Gastrocnemius medialis (tissue), 4 donors: ENCODE measurements around the gene TALDO1.

Source experiments
- CTCF ChIP-seq, 5 experiments: fragments of 450-650 bp in 3 of 5; fragments of 200-600 bp in 2 of 5; sonication (generic) in 2 of 5; IDR thresholded peaks in 4 of 5; conservative IDR thresholded peaks in 1 of 5; 1 replicate in 4 of 5; 2 replicates in 1 of 5; pipeline ENCODE4 v1.5.1; 2016 to 2019; ENCODE audit warnings: antibody characterized with exemption in 5 of 5, mild to moderate bottlenecking in 3 of 5, moderate library complexity in 3 of 5
- POLR2A ChIP-seq, 2 donors: fragments of 450-650 bp; IDR thresholded peaks; one replicate each; pipeline ENCODE4 v1.6.1; 2017; ENCODE audit warnings: antibody characterized with exemption in 2 of 2, mild to moderate bottlenecking in 2 of 2, moderate library complexity in 2 of 2

GRCh38 chr11:771617-772204 lies 24.4 kb downstream of the TALDO1 start:
- no peak for TF ChIP-seq CTCF (IDR thresholded peaks at IDR 0.05 in 4 of 5, conservative IDR thresholded peaks at IDR 0.05 in 1 of 5)
- no peak for TF ChIP-seq POLR2A (IDR thresholded peaks at IDR 0.05)
